Motor neuron (in vitro differentiated cells): Measurements from ENCODE around the gene LCN15. TPM values are rescaled to one million over a fixed set of nuclear protein-coding genes. Genes with fewer than 3 reads are reported as not detected.
"Not testable (repeated sequence)": the region's sequence is repeated elsewhere in the genome, so short reads cannot be mapped to it uniquely, and the experiment has no call there.

Experiments
- ATAC-seq, 8 experiments: fragments of 200-7000 bp; cut with Tn5 transposase; replicated peaks in 6 of 8; 2 replicates each; pipeline ENCODE4 v1.8.0; 2021; ENCODE audit warnings: mild to moderate bottlenecking in 8 of 8, moderate library complexity in 8 of 8
- H3K27ac ChIP-seq, 2 donors: fragments of 250-450 bp; sonication (Bioruptor Pico); 2 replicates each; pipeline ENCODE4 v1.9.0; 2021; ENCODE audit warnings: antibody characterized with exemption in 2 of 2, mild to moderate bottlenecking in 2 of 2, moderate library complexity in 1 of 2
- H3K4me1 ChIP-seq, 2 donors: fragments of 250-450 bp; sonication (Bioruptor Pico); replicated peaks in 1 of 2; 2 replicates each; pipeline ENCODE4 v1.6.1; 2021; ENCODE audit warnings: antibody characterized with exemption in 2 of 2, mild to moderate bottlenecking in 2 of 2, moderate library complexity in 1 of 2
- H3K4me3 ChIP-seq, 5 donors: fragments of 250-450 bp; sonication (Bioruptor Pico); 2 replicates each; pipeline ENCODE4 v1.9.0; 2021; ENCODE audit warnings: antibody characterized with exemption in 5 of 5, mild to moderate bottlenecking in 5 of 5, moderate library complexity in 4 of 5
- WGBS, 10 experiments: fragments of 450-650 bp; shearing (Covaris generic); methylation state at CpG; one replicate each; pipeline ENCODE4 v1.0.0; 2022; 5-methylcytosine and 5-hydroxymethylcytosine counted together
- in situ Hi-C, 9 experiments: fragments of 400-800 bp; cut with MboI; loops; one replicate each; pipeline ENCODE4 v1.15.0; 2021; ENCODE audit warnings: low sequenced_read_pairs in 9 of 9, low pct_unique_long_range_greater_than_20kb in 2 of 9; ENCODE audit not compliant: unreplicated experiment in 9 of 9
- total RNA-seq, 8 experiments: library from RNA; unstranded; fragments of 300-600 nt; gene quantifications; 2 replicates each; pipeline versions ENCODE4 v1.2.3 to v1.2.4, GENCODE V29; 2022

LCN15 gene
- total RNA-seq, 8 experiments from 2014 or later, result 0.21 to 0.43 (median 0.23) TPM; not detected in 3

- ATAC-seq, H3K4me3 ChIP-seq, in situ Hi-C loops, H3K27ac ChIP-seq: not testable (repeated sequence)
- 50 to 100% (median 78%) methylated on average over 1 to 10 of the region's 14 CpGs; no CpG with 5 or more reads in 1 of the 10 experiments for WGBS, 10 experiments
- peaks cover 12 to 27% of the 10 kb centered on the region in 2 donors for H3K4me1 ChIP-seq
Measured at GRCh38 chr9:136765745-136766409, 1.6 kb upstream of the LCN15 start.

DNA sequence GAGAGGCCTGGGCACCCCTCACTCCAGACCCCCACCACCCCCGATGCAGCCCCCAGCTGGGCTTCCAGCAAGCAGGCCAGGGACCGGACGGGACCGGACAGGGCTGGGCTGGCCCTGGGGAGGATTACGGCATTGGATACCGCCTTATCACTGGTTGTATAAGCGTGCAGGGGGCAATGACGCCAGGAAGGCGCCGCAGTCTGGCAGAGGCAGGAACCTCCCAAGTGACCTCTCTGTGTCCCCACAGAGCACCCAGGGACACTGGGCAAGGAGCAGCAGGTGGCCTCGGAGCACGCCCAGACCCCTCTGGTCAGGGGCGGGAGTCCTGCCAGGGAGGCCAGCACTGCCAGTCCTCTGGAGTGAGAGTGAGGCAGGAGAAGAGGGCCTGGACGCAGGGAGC lies 723 bp upstream of the LCN15 start:
- Histone ChIP-seq H3K4me3 (no peak overlapping the region), H3K27ac (no peak overlapping the region), H3K4me1 (peaks cover 12 to 27% of the 10 kb centered on the region in 2 donors)
- no peak for ATAC-seq
- in situ Hi-C loops, result no loop called here
- 27 to 80% methylated on average over 2 to 3 of the region's 14 CpGs; no CpG with 5 or more reads in 8 of the 10 experiments for WGBS, 10 experiments

- Histone ChIP-seq H3K4me1 (peaks cover 12 to 27% of the 10 kb centered on the region in 2 donors), H3K27ac (peak overlapping the region in 1 of 2 donors; percentile 34), H3K4me3 (no peak overlapping the region)
- no peak for ATAC-seq
- 70% methylated on average over 2 of the region's 14 CpGs; no CpG with 5 or more reads in 9 of the 10 experiments for WGBS, 10 experiments
- in situ Hi-C loops, result no loop called here
Measured at GRCh38 chr9:136763649-136764035, 676 bp downstream of the LCN15 start.

DNA sequence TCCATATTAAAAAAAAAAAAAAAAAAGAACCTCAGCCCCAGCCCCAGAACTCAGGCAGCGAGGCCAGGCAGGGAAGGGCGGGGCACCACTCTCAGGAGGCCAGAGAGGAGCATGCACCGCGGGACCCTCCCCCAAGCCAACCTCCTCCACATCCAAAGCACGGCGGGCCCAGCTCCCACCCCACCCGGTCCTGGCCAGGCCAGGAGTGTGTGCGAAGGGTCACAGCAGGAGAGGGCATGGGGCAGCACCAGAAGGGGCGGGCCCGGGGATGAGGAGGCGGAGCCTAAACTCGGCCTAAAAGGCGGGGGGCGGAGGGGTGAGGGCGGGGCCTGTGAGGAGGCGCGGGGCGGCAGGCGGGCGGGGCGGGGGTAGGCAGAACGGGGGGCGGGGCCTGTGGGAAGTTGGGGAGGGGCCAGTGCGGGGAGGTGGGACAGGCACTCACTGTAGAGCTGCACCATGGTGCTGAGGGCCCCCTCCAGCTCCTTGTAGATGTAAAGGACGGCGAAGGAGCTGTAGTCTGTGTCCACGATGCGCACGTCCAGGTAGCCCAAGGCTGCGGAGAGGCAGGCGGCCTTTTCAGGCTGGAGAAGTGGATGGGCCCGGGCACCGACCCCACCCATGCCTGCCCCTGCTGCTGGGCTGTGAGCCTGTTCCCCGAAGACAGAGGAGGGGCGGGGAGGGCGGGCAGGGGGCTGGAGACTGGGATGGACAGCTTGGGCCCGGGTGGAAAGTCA lies 1.2 kb downstream of the LCN15 start:
- H3K4me3 ChIP-seq, result no peak overlapping the region
- ATAC-seq, result peak; percentile 14 to 86 (median 70)
- peak overlapping the region in 1 of 2 donors; percentile 34 for H3K27ac ChIP-seq
- peaks cover 12 to 27% of the 10 kb centered on the region in 2 donors for H3K4me1 ChIP-seq
- in situ Hi-C loops, result no loop called here
- 0 to 60% (median 0%) methylated on average over 1 to 2 of the region's 37 CpGs; no CpG with 5 or more reads in 5 of the 10 experiments for WGBS, 10 experiments

GRCh38 chr9:136762221-136762691 lies 2.1 kb downstream of the LCN15 start:
- peaks cover 12 to 27% of the 10 kb centered on the region in 2 donors for H3K4me1 ChIP-seq
- in situ Hi-C loops, result no loop called here
- WGBS, 10 experiments, result 0 to 100% (median 75%) methylated on average over 1 to 8 of the region's 17 CpGs; no CpG with 5 or more reads in 4 of the 10 experiments
- H3K27ac ChIP-seq, result peak overlapping the region in 1 of 2 donors; percentile 7
- H3K4me3 ChIP-seq, result no peak overlapping the region
- no peak for ATAC-seq

DNA sequence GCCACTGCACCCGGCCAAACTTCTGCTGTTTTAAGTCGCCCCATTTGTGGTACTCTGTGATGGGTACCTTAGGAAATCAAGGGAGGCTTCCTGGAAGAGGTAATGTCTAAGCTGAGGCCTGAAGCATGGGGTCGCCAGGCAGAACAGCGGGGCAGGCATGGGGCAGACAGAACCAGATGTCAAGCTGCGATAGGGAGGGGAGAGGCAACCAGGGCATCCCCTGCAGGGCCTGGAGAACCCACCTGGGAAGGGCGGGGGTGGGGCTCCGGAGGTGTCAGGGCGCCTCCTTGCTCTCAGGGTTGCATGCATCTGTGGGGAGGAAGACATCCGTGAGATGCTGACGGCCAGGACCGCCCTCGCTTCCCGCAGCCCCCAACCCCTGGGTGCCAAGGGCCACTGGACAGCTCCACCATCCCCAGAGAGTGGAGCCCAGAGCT lies 2.8 kb downstream of the LCN15 start:
- Histone ChIP-seq H3K27ac (no peak overlapping the region), H3K4me1 (peaks cover 7 to 27% of the 10 kb centered on the region in 2 donors), H3K4me3 (no peak overlapping the region)
- 0 to 80% (median 56%) methylated on average over 1 to 2 of the region's 13 CpGs; no CpG with 5 or more reads in 6 of the 10 experiments for WGBS, 10 experiments
- ATAC-seq, result no peak
- in situ Hi-C loops, result no loop called here

- H3K4me1 ChIP-seq, result peaks cover 7 to 26% of the 10 kb centered on the region in 2 donors
- H3K4me3 ChIP-seq, in situ Hi-C loops: not testable (repeated sequence)
- peak; percentile 51 to 83 (median 78) for ATAC-seq
- peak overlapping the region in 1 of 2 donors; percentile 19 for H3K27ac ChIP-seq
- 11 to 100% (median 75%) methylated on average over 1 to 7 of the region's 22 CpGs; no CpG with 5 or more reads in 2 of the 10 experiments for WGBS, 10 experiments
Measured at GRCh38 chr9:136760834-136761544, 3.3 kb downstream of the LCN15 start.

DNA sequence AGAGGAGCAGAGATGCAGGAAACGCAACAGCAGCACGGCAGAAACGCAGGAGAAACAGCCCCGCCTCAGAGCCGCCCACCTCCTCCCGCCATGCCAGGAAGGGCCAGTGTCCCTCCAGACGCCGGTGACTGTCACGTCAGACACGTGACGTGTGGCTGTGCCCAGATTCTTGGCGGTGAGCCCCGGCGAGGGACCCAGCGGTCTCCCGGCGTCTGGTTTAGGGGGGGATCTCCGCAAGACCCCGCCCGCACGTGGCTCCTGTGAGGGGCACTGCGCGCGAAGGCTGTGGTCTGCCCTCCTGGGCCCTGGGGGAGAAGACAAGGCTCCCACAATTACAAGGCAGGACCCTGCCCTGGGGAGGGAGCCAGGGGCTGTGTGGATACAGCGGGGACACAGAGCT lies 3.9 kb downstream of the LCN15 start:
- in situ Hi-C loops, result no loop called here
- WGBS, 10 experiments, result 20 to 92% (median 50%) methylated on average over 1 to 8 of the region's 25 CpGs; no CpG with 5 or more reads in 6 of the 10 experiments
- ATAC-seq, result peak in 1 of 8 experiments; percentile 0
- no peak overlapping the region for H3K4me3 ChIP-seq
- peaks cover 7 to 25% of the 10 kb centered on the region in 2 donors for H3K4me1 ChIP-seq
- peak overlapping the region in 1 of 2 donors; percentile 19 for H3K27ac ChIP-seq

DNA sequence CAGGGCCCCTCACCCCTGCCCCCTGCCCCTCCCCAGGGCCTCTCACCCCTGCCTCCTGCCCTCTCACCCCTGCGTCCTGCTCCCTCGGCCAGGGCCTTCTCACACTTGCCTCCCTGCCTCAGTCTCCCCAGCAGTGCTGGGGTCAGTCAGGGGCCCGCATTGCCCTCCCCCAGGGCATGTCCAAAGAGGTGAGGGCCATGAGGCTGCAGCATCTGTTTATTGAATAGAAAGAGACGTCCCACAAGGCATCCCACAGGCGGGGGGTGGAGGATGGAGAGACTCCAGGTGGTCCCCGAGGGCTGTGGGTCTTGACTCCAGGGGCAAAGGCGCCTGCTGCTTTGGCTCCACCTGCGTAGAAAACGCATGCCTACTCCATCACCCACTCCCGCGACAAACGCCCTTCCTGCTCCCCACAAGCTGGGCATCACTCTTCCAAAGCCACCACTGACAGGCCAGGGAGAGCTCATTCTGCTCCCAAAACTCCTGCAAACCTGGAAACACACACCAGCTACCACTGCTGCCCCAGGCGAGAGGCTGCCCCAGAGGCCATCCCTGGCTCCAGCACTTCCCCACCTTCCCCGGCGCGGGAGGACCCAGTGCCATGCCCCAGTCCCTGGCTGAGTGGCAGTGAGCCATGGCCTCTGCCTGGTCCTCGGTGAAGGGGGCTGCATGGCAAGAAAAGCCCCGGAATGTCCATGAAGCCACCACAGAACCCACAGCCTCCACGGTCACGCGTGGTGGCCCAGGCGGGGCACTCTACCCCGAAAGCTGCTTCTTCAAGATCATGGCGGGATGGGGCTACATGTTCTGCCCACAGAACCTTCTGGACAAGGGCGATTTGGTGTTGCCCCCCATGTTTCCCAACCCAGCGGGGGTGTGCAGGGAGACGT lies 4.6 kb downstream of the LCN15 start:
- no peak for ATAC-seq
- Histone ChIP-seq H3K4me1 (peaks cover 7 to 25% of the 10 kb centered on the region in 2 donors), H3K27ac (no peak overlapping the region), H3K4me3 (no peak overlapping the region)
- in situ Hi-C loops, result no loop called here
- 89 to 100% (median 92%) methylated on average over 2 to 5 of the region's 27 CpGs; no CpG with 5 or more reads in 5 of the 10 experiments for WGBS, 10 experiments

- H3K4me3 ChIP-seq, result no peak overlapping the region
- in situ Hi-C loops, result no loop called here
- peaks cover 7 to 19% of the 10 kb centered on the region in 2 donors for H3K4me1 ChIP-seq
- H3K27ac ChIP-seq, result no peak overlapping the region
- WGBS, 10 experiments, result 94% methylated on average over 3 of the region's 9 CpGs; no CpG with 5 or more reads in 9 of the 10 experiments
- ATAC-seq, result no peak
Measured at GRCh38 chr9:136759001-136759400, 5.3 kb downstream of the LCN15 start.

DNA sequence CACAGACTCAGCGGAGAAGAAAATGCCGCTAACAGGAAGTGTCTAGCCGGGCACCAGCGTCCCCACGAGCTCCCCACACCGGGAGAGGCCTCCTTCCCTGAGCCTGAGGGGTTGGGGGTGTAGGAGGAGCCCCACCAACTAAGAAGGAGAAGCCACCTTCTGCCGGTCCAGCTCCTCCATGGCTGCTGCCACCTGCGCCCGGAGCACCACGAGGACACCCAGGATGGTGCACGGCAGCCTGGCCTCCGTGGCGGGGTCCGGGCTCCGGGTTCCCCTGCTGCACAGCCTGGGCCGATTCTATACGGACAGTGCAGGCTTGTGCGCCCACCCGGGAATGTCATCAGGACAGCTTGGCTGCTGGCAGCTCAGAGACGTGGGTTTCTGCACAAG lies 6.6 kb downstream of the LCN15 start:
- H3K27ac ChIP-seq, result no peak overlapping the region
- H3K4me1 ChIP-seq, result peaks cover 3 to 9% of the 10 kb centered on the region in 2 donors
- no peak overlapping the region for H3K4me3 ChIP-seq
- ATAC-seq, result no peak
- 87 to 100% (median 100%) methylated on average over 1 to 3 of the region's 20 CpGs; no CpG with 5 or more reads in 7 of the 10 experiments for WGBS, 10 experiments
- in situ Hi-C loops, result no loop called here

- no peak overlapping the region for H3K4me3 ChIP-seq
- in situ Hi-C loops, result no loop called here
- WGBS, 10 experiments, result 86 to 100% methylated on average over 1 to 8 of the region's 20 CpGs; no CpG with 5 or more reads in 8 of the 10 experiments
- no peak overlapping the region for H3K27ac ChIP-seq
- H3K4me1 ChIP-seq, result peaks cover 3 to 5% of the 10 kb centered on the region in 2 donors
- ATAC-seq, result no peak
Measured at GRCh38 chr9:136757328-136757727, 7.0 kb downstream of the LCN15 start.
